HG03575 (cell line): ENCODE measurements around the gene CLIC1.

ENCODE experiments used
- ATAC-seq: cut with Tn5 transposase; IDR thresholded peaks from one replicate; pipeline ENCODE4 v1.9.1; 2021; ENCODE audit not compliant: unreplicated experiment, insufficient number of reproducible peaks, low FRiP score; ENCODE audit errors: extremely low read depth

Gene CLIC1

GRCh38 chr6:31769684-31770371 is 33.5 kb upstream of the CLIC1 start:
- no peak for ATAC-seq

- ATAC-seq = no peak
Measured at GRCh38 chr6:31768363-31769257, 32.3 kb upstream of the CLIC1 start.

GRCh38 chr6:31767096-31767645 is 30.8 kb upstream of the CLIC1 start:
- ATAC-seq = no peak

GRCh38 chr6:31765910-31766794 is 29.8 kb upstream of the CLIC1 start:
- no peak for ATAC-seq

GRCh38 chr6:31765559-31765909 is 29.2 kb upstream of the CLIC1 start:
- ATAC-seq = no peak

- no peak for ATAC-seq
Measured at GRCh38 chr6:31764198-31764597, 27.9 kb upstream of the CLIC1 start.

GRCh38 chr6:31763619-31763940 is 27.2 kb upstream of the CLIC1 start:
- ATAC-seq = no peak

- no peak for ATAC-seq
Measured at GRCh38 chr6:31762878-31763618, 26.7 kb upstream of the CLIC1 start.

- no peak for ATAC-seq
Measured at GRCh38 chr6:31762356-31762755, 26.0 kb upstream of the CLIC1 start, which contains the start of gene SAPCD1. Gene SAPCD1 (plus strand): TSS chr6:31762656. CDS start chr6:31763055, 399 bp downstream.

GRCh38 chr6:31761343-31761742 is 25.0 kb upstream of the CLIC1 start:
- ATAC-seq = no peak

- ATAC-seq = no peak
Measured at GRCh38 chr6:31760790-31761189, 24.5 kb upstream of the CLIC1 start.

- no peak for ATAC-seq
Measured at GRCh38 chr6:31758281-31758680, 22.0 kb upstream of the CLIC1 start.

GRCh38 chr6:31752739-31753319 is 16.5 kb upstream of the CLIC1 start:
- ATAC-seq = no peak

- ATAC-seq = no peak
Measured at GRCh38 chr6:31750411-31751022, 14.2 kb upstream of the CLIC1 start.

GRCh38 chr6:31749301-31750036 is 13.1 kb upstream of the CLIC1 start:
- no peak for ATAC-seq

- ATAC-seq = no peak
Measured at GRCh38 chr6:31744422-31744821, 8.1 kb upstream of the CLIC1 start.

GRCh38 chr6:31742894-31743293 is 6.6 kb upstream of the CLIC1 start:
- no peak for ATAC-seq
